NB4 (cell line): ENCODE data around the gene MIB1.

Experiments
- CTCF ChIP-seq: IDR thresholded peaks from one replicate; pipeline ENCODE4 v1.5.1; 2012; ENCODE audit warnings: low read depth, low read length
- MYC ChIP-seq: IDR thresholded peaks from 2 replicates; pipeline ENCODE4 v1.6.1; 2011; ENCODE audit warnings: low read depth, low read length
- POLR2A ChIP-seq: IDR thresholded peaks from 2 replicates; pipeline ENCODE4 v1.6.1; 2011; ENCODE audit warnings: mild to moderate bottlenecking; ENCODE audit not compliant: insufficient read length; ENCODE audit errors: extremely low read depth
- TF ChIP-seq, protein P1 (sequence below): IDR thresholded peaks from 2 replicates; pipeline ENCODE4 v1.6.1; 2011; ENCODE audit warnings: low read depth, low read length

DNA sequence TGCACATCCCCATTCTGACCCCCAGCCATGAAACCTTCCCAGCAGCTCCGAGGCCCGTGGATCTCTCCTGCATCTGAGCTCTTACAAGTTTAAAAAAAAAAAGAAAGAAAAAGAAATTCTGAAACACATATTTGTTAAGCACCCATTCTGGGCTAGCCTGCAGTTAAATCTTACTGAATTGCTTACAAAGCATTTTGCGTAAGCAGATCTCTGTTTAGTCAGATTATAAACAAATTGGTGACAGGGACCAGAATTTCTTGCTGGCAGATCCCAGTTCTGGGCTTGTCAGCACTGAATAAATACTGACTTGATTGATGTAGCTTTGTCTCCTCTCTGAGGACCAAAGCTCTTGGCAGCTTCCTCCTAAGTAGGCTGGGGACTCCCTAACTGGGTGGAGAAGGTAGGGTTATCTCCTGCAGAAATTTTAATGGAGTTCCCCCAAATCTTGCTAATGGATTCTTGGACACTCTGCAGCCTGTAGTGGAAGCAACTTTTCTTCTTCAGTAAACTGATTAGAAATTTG is 160.9 kb downstream of the MIB1 start:
- TF ChIP-seq CTCF (no peak), POLR2A (no peak), MYC (no peak)
- TF ChIP-seq, protein P1, sequence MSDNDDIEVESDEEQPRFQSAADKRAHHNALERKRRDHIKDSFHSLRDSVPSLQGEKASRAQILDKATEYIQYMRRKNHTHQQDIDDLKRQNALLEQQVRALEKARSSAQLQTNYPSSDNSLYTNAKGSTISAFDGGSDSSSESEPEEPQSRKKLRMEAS = no peak
